Raji (cell line): Measurements from ENCODE around the gene ANGPTL8.

Experiments used
- POLR2A ChIP-seq: IDR thresholded peaks from 2 replicates; pipeline ENCODE4 v1.6.1; 2011; ENCODE audit warnings: low read depth, low read length, control low read depth; ENCODE audit not compliant: insufficient read depth

The ANGPTL8 gene

DNA sequence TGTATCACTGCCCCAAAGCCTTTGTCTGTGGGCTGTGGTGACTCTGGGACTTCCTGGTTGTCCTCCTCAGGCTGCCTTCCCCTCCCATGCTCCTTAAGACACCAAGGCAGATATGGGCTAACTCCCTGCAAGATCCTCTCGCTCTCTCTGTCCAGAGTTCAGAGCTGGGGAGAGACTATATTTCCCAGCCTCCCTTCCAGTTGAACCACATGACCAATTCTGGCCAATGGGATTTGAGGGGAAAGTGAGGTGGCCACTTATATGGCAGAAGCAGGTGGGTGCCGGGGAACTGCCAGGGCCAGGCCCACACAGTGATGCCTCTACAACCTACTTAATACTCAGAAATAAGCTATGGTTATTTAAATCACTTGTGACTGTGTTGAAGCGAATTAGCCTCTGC is 16.2 kb upstream of the ANGPTL8 start:
- TF ChIP-seq POLR2A, result no peak

- TF ChIP-seq POLR2A, result no peak
Observed at GRCh38 chr19:11224429-11224828, 15.0 kb upstream of the ANGPTL8 start.

- no peak for TF ChIP-seq POLR2A
Observed at GRCh38 chr19:11225172-11225571, 14.2 kb upstream of the ANGPTL8 start.

- TF ChIP-seq POLR2A, result no peak
Observed at GRCh38 chr19:11225815-11226214, 13.6 kb upstream of the ANGPTL8 start.

DNA sequence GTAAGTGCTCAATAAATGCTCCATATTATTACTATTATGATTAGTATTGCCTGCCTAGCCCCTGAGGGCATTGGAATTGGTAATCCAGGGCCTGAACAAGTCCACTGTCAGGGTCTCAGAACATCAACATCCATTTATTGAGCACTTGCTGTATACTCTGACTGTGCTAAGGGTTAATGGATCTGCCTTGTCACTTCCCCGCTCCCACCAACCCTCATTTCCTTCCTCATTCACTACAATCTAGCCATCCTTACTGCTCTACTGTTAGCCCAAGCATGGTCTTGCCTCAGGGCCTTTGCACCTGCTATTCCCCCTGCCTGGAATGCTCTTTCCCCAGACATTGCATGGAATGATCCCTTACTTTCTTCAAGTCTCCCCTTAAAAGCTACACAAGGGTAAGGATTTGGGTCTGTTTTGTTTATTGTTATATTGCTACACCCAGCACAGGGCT is 12.7 kb upstream of the ANGPTL8 start:
- TF ChIP-seq POLR2A, result no peak

DNA sequence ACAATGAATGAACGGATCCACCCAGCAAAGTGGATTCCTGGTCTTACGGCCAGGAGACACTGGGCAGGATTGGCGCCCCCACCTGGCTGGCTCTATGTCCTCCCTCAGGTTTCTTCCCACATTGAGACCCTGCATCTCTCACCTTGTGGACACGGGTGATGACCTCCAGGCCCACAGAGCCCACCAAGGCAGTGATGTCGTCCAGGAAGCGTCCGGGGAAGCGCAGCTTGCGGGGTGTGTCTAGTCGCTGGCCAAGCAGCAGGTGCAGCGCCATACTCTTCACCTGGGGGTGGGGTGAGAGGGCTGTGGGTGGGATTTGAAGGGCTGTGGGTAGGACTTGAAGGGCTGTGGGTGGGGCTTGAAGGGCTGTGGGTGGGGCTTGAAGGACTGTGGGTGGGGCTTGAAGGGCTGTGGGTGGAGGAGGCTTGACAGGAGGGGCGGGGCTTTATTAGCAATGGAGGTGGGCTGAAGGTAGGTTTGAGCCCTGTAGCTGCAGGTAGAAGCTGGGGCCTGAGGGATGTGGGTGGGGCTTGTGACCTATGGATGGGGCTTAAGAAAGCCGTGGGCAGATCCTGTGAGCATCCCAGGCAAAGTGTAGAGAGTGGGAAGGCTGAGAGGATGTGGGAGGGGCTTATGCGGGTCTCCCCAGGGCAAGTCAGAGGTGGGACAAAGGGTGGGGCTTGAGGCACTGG is 12.1 kb upstream of the ANGPTL8 start:
- no peak for TF ChIP-seq POLR2A

GRCh38 chr19:11230621-11231386 is 8.6 kb upstream of the ANGPTL8 start:
- TF ChIP-seq POLR2A, result no peak

- TF ChIP-seq POLR2A, result no peak
Observed at GRCh38 chr19:11232555-11232954, 6.9 kb upstream of the ANGPTL8 start.

DNA sequence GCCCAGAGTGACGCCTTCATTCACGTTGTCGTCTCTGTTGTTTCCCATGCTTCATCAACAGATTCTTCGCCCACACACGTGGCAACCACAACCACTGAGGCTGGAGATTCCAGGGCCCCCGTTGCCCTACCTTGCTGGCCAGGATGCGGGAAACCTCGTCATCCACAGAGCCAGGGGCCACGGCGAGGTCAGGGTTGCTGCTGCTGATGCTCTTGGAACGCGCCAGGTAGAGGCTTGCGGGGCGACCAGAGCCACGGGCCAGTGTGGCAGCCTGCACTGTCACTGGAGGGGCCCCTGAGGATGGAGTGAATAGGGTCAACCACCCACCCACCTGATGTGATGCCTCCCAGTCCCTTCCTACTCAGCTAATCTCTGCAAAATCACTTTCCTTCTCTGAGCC is 6.3 kb upstream of the ANGPTL8 start:
- TF ChIP-seq POLR2A, result no peak

DNA sequence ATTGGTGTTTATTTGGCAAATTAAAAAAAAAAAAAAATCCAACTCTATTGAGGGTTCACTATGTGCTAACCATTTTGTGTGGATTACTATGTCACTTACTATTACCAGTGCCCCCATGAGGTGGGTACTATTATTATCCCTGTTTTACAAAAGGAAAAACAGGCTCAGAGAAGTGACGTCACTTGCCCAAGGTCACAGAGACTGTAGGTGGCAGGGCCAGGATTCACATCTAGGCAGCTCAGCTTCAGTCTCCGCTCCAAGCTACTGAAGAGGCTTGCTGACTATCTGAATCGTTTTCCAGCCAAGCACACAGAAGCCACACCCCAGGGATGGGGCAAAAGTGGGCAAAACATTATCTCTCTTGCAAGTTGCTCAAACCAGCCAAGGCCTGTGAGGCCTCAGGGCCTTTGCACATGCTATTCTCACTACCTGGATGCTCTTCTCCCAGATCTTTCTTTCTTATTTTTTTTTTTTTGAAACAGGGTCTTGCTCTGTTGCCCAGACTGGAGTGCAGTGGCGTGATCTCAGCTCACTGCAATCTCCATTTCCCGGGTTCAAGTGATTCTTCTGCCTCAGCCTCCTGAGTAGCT is 4.8 kb upstream of the ANGPTL8 start:
- TF ChIP-seq POLR2A, result no peak

GRCh38 chr19:11236324-11237301 is 2.8 kb upstream of the ANGPTL8 start:
- TF ChIP-seq POLR2A, result no peak

DNA sequence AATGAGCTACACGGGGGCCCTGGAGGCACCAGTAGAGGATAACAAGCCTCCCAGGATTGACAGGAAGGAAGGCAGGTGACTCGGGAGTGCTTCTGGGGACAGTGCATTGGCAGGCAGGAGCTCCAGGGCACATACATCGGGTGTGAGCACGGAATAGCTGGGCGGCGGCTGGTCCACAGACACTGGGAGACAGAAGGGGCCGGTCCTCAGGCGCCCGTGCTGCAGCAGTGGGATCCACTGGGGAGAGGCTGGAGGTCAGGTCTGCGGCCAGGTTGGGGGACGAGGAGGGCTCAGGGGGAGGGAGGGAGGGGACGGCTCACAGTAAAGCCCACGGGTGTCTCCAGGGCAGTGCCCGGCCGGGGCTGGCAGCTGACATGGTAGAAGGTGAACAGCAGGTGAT is 2.1 kb upstream of the ANGPTL8 start:
- TF ChIP-seq POLR2A, result no peak

- TF ChIP-seq POLR2A, result no peak
Observed at GRCh38 chr19:11238041-11238440, 1.4 kb upstream of the ANGPTL8 start.

- no peak for TF ChIP-seq POLR2A
Observed at GRCh38 chr19:11238781-11239376, 540 bp upstream of the ANGPTL8 start.
